K562 (cell line): ENCODE results near the gene PRKAG2. TPM values are rescaled to one million over a fixed set of nuclear protein-coding genes. Genes with fewer than 3 reads are reported as not detected.
"Not testable (repeated sequence)": the region's sequence is repeated elsewhere in the genome, so short reads cannot be mapped to it uniquely, and the experiment has no call there.

Experiments
- ATAC-seq: fragments of 200-7000 bp; cut with Tn5 transposase; 3 replicates; pipeline ENCODE4 v1.9.1; 2020; ENCODE audit warnings: moderate library complexity
- BruUV-seq: library from RNA; stranded (reverse); fragments of 400-500 nt; replicated peaks from 2 replicates; lab custom pipeline; 2021; lab: Mats Ljungman, UMichigan
- CTCF ChIA-PET: fragments of 300-600 bp; formaldehyde crosslinking; extraction: SDS; loops from one replicate; lab custom pipeline; 2021; ENCODE audit warnings: low intra/inter-chr PET ratio; lab: Yijun Ruan, JAX
- POLR2A ChIA-PET: fragments of 300-600, 350-650 bp; sonication (Branson Sonifier 250); formaldehyde crosslinking; extraction: SDS; loops from one replicate; lab custom pipeline; 2021; ENCODE audit warnings: antibody characterized with exemption, inconsistent platforms; lab: Yijun Ruan, JAX
- DNase-seq, 4 experiments: peaks; one replicate each; pipeline versions ENCODE4 v3.0.0 to v3.0.0-alpha.2; 2011 to 2018; ENCODE audit warnings: low spot score in 3 of 4, mixed read lengths in 3 of 4; ENCODE audit errors: extremely low read depth in 1 of 4
- FAIRE-seq: peaks from 2 replicates; lab custom pipeline; 2011; peaks lifted over from hg19 to GRCh38; lab: Jason Lieb, UNC
- H2AFZ ChIP-seq: 2 replicates; pipeline ENCODE4 v1.6.0; 2011; ENCODE audit warnings: low read depth, low read length, control low read depth, inconsistent platforms
- H3K27ac ChIP-seq: fragments of 200-600 bp; 3 replicates; pipeline ENCODE4 v1.8.0; 2011; ENCODE audit warnings: low read depth, mild to moderate bottlenecking, control low read depth, inconsistent platforms, low read length, moderate library complexity, mixed read lengths; ENCODE audit errors: extremely low read depth
- H3K27me3 ChIP-seq, 2 experiments: fragments of 300-600 bp in 1 of 2; 2 replicates in 1 of 2; 3 replicates in 1 of 2; pipeline versions ENCODE4 v1.6.0 to v1.8.0; 2011; ENCODE audit warnings: inconsistent platforms in 2 of 2, low read length in 2 of 2, mild to moderate bottlenecking in 1 of 2, mixed read lengths in 1 of 2, moderate library complexity in 1 of 2; ENCODE audit not compliant: control insufficient read depth in 2 of 2, insufficient read depth in 2 of 2
- H3K36me3 ChIP-seq: fragments of 300-600 bp; 3 replicates; pipeline ENCODE4 v1.8.0; 2011; ENCODE audit warnings: mild to moderate bottlenecking, low read length, inconsistent platforms; ENCODE audit not compliant: control insufficient read depth, insufficient read depth
- H3K4me1 ChIP-seq, 2 experiments: fragments of 200-600 bp in 1 of 2; replicated peaks in 1 of 2; 2 replicates in 1 of 2; 3 replicates in 1 of 2; pipeline versions ENCODE4 v1.5.1 to v1.8.0; 2011; ENCODE audit warnings: inconsistent platforms in 2 of 2, low read length in 2 of 2, mild to moderate bottlenecking in 1 of 2, mixed read lengths in 1 of 2, moderate library complexity in 1 of 2; ENCODE audit not compliant: control insufficient read depth in 2 of 2, insufficient read depth in 2 of 2
- H3K4me2 ChIP-seq: 2 replicates; pipeline ENCODE4 v1.6.1; 2011; ENCODE audit warnings: low read length, control low read depth, inconsistent platforms, mixed read lengths; ENCODE audit not compliant: insufficient read depth
- H3K4me3 ChIP-seq: fragments of 200-600 bp; sonication (generic), shearing (Covaris generic); 2 replicates; pipeline ENCODE4 v1.5.1; 2016; ENCODE audit warnings: control low read depth, inconsistent platforms
- H3K79me2 ChIP-seq: fragments of 200-600 bp; 3 replicates; pipeline ENCODE4 v1.8.0; 2011; ENCODE audit warnings: low read length, inconsistent platforms; ENCODE audit not compliant: control insufficient read depth, insufficient read depth
- H3K9ac ChIP-seq, 2 experiments: 2 replicates each; pipeline versions ENCODE4 v1.6.0 to v1.6.1; 2011; ENCODE audit warnings: low read depth in 2 of 2, low read length in 2 of 2, control low read depth in 1 of 2, inconsistent platforms in 1 of 2, mild to moderate bottlenecking in 1 of 2, mixed read lengths in 1 of 2; ENCODE audit not compliant: insufficient read depth in 1 of 2
- H3K9me1 ChIP-seq: one replicate; pipeline ENCODE4 v1.6.0; 2011; ENCODE audit warnings: inconsistent platforms, mild to moderate bottlenecking, low read length, moderate library complexity; ENCODE audit not compliant: control insufficient read depth, insufficient read depth
- H3K9me3 ChIP-seq: replicated peaks from 2 replicates; pipeline ENCODE4 v1.5.1; 2011; ENCODE audit warnings: low read depth, low read length, inconsistent platforms; ENCODE audit not compliant: control insufficient read depth, insufficient read depth
- H4K20me1 ChIP-seq: replicated peaks from 2 replicates; pipeline ENCODE4 v1.6.1; 2011; ENCODE audit warnings: low read length, inconsistent platforms, mixed read lengths; ENCODE audit not compliant: control insufficient read depth, insufficient read depth
- ETS2 ChIP-seq: IDR thresholded peaks from 2 replicates; pipeline ENCODE4 v1.6.1; 2016; ENCODE audit warnings: borderline replicate concordance, missing genetic modification characterization, mild to moderate bottlenecking, moderate library complexity, missing compliant biosample characterization; ENCODE audit not compliant: poor library complexity, severe bottlenecking
- RNF2 ChIP-seq: sonication (generic); IDR thresholded peaks from 2 replicates; pipeline ENCODE4 v1.6.1; 2016
- WGBS: fragments of 100-300 bp; shearing (Covaris generic); methylation state at CpG from one replicate; pipeline ENCODE4 v1.1.6; 2016; ENCODE audit warnings: low coverage, mixed read lengths; ENCODE audit not compliant: insufficient coverage; ENCODE audit errors: missing lambda C conversion rate; 5-methylcytosine and 5-hydroxymethylcytosine counted together
- in situ Hi-C: fragments of 300-500 bp; cut with MboI; formaldehyde crosslinking; loops from 4 replicates; pipeline ENCODE4 v1.15.0; 2018; ENCODE audit warnings: inconsistent platforms, mixed read lengths
- intact Hi-C: fragments of 100-400 bp; cut with micrococcal nuclease; formaldehyde crosslinking; loops from 2 replicates; pipeline ENCODE4 v1.14.2; 2022
- polyA plus RNA-seq, 8 experiments: library from polyadenylated mRNA; depleted of rRNA in 4 of 8; stranded (reverse) in 5 of 8; unstranded in 3 of 8; fragments of >200 nt; fragmentation: Nextera tagmentation in 2 of 8; fragmentation: Illumina TruSeq in 1 of 8; extraction: Ambion mirVana in 2 of 8; extraction: Trizol in 1 of 8; gene quantifications; 2 replicates each; pipeline versions ENCODE4 v1.2.1 to v1.2.3, GENCODE V29; 2011 to 2014; ENCODE audit warnings: inconsistent platforms in 1 of 8, missing spikeins in 1 of 8
- total RNA-seq, 7 experiments: library from RNA; depleted of rRNA in 6 of 7; stranded (reverse); fragments of >200 nt in 6 of 7; fragmentation: Illumina TruSeq in 2 of 7; extraction: Trizol in 2 of 7; gene quantifications; 2 replicates each; pipeline versions ENCODE4 v1.2.1 to v1.2.3, GENCODE V29; 2011 to 2021; ENCODE audit warnings: low replicate concordance in 1 of 7

Gene PRKAG2
- total and polyA plus RNA-seq, 9 of the 15 experiments (the other 6 are each of a cell fraction or from before 2014, with no cell fraction given): 0.99 to 5.6 (median 3.3) TPM

GRCh38 chr7:151575410-151575809 lies 301.5 kb downstream of the PRKAG2 start:
- no peaks in the 10 kb centered on the region for H3K79me2 ChIP-seq
- TF ChIP-seq ETS2: no peak
- TF ChIP-seq RNF2: peak; percentile 36; the same call in 1 of the 2 replicates
- H2AFZ ChIP-seq: no peak overlapping the region
- no peaks in the 10 kb centered on the region; the same call in 1 of the 2 replicates for H3K9me3 ChIP-seq
- H3K4me1 ChIP-seq: no peaks in the 10 kb centered on the region
- no peak overlapping the region for H3K27ac ChIP-seq
- ATAC-seq (no peak), FAIRE-seq (no peak), DNase-seq (no peak)
- no peaks in the 10 kb centered on the region for H3K36me3 ChIP-seq
- no TSS peak for BruUV-seq
- peaks cover 18 to 34% of the 10 kb centered on the region in 2 experiments for H3K27me3 ChIP-seq
- H3K9me1 ChIP-seq: no peaks in the 10 kb centered on the region
- 7% methylated on average over 7 of the region's 7 CpGs for WGBS
- H3K4me3 ChIP-seq: no peak overlapping the region
- H3K9ac ChIP-seq: no peak overlapping the region
- H3K4me2 ChIP-seq: no peak overlapping the region
- intact Hi-C loops: no loop called here
- CTCF ChIA-PET: interaction anchor here (0.5 kb wide), 1 partner anchor 1954 kb away, joined by 3 read pairs; no protein-coding TSS in a partner anchor
- POLR2A ChIA-PET: interaction anchor here (0.9 to 1.6 kb wide), 2 partner anchors 11 to 14 kb away, joined by 4 to 7 read pairs; no protein-coding TSS in a partner anchor
- in situ Hi-C loops: no loop called here
- no peaks in the 10 kb centered on the region for H4K20me1 ChIP-seq

- H3K4me3 ChIP-seq, DNase-seq, H2AFZ ChIP-seq, in situ Hi-C loops, CTCF ChIA-PET, FAIRE-seq, H3K4me2 ChIP-seq, H3K9me1 ChIP-seq, H3K27ac ChIP-seq, H3K79me2 ChIP-seq, H3K4me1 ChIP-seq, H4K20me1 ChIP-seq, H3K36me3 ChIP-seq, H3K9ac ChIP-seq, BruUV-seq, H3K9me3 ChIP-seq: not testable (repeated sequence)
- peak; percentile 40; the same call in 1 of the 3 replicates for ATAC-seq
- 5% methylated on average over 3 of the region's 3 CpGs for WGBS
- intact Hi-C loops: loop anchor here (5.0 kb wide), 1 partner anchor 134 kb away; no protein-coding TSS in a partner anchor
- POLR2A ChIA-PET: interaction anchor here (0.6 to 1.0 kb wide), 2 partner anchors 14 to 19 kb away, joined by 3 read pairs; no protein-coding TSS in a partner anchor
- peaks cover 27 to 43% of the 10 kb centered on the region in 2 experiments for H3K27me3 ChIP-seq
Observed at GRCh38 chr7:151573046-151573445, 303.9 kb downstream of the PRKAG2 start.
